Activated naive CD4-positive, alpha-beta T cell (primary cell): ENCODE measurements around the gene SH3RF3.
"Not testable (repeated sequence)": the region's sequence is repeated elsewhere in the genome, so short reads cannot be mapped to it uniquely, and the experiment has no call there.

Source experiments
- DNase-seq, 4 experiments: peaks; one replicate each; lab custom pipeline; 2025; lab: John Stamatoyannopoulos, UW

SH3RF3 gene

DNA sequence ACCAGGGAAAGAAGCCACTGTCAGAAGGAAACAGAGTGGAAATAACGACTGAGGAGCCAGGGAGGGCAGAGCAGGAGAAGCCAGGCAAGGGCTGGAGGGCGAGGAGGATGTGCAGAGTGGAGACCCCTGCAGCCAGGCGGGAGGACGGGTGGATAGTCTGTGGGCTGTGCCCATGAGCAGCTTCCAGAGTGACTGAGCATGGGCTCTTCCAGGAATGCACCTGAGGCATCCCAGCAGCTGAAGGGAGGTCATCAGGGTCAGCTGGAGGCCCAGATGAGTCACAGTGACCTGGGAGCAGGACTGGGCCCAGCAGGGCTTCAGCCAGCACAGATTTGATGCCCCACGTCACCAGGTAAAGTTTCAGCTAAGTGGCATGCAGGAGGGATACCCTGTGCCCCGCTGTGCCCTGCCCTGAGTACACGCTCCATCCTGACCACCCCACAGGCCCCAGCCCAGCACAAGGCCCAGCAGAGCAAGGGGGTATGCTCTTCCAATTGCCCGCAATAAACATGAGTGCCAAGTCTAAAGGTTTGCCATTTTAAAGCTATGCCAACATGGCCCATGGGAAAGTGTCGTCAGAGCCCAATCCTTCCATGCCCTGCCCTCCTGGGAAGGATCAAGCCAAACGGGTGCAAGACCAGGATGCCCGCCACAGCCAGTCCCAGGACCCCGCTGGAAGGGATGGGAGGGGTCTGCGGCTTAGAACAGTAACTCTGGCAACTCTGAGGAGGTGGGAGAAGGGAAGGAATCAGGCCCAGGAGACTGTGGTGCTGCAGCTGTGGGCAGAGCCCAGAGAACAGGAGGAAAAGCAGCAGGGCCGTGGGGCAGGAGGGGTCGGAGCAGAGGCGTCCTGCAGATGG lies 399.1 kb downstream of the SH3RF3 start:
- no peak for DNase-seq

DNA sequence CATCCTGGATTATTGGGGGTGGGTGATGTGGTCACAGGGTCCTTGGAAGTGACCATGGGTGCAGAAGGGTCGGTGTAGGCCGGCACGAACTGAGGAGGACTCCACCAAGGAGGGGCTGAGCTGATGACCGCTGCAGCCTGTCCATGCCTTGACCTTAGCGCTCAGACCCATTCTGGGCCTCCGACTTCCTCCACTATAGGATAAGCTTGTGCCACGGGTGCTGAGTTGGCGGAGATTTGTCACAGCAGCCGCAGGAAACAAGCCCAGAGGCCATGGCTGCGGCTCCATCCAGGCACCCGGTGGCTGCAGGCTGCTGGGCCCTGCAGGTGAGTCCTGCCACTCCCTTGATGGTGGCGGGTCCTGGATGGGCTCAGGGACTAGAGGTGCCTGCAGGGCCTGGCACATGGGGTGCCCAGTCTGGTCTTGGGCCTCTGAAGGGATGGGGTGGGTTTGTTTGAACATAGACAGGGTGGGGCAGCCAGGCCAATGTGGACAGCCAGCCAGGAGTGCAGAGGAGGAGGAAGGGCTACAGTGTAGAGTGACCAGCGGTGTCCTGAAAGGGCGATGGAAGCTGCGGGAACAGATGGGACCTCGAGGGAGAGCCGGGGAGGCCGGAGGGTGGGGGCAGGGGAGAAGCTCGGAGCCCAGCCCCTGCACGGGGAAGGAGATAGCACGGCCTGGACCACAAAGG lies 400.0 kb downstream of the SH3RF3 start:
- DNase-seq = no peak

DNA sequence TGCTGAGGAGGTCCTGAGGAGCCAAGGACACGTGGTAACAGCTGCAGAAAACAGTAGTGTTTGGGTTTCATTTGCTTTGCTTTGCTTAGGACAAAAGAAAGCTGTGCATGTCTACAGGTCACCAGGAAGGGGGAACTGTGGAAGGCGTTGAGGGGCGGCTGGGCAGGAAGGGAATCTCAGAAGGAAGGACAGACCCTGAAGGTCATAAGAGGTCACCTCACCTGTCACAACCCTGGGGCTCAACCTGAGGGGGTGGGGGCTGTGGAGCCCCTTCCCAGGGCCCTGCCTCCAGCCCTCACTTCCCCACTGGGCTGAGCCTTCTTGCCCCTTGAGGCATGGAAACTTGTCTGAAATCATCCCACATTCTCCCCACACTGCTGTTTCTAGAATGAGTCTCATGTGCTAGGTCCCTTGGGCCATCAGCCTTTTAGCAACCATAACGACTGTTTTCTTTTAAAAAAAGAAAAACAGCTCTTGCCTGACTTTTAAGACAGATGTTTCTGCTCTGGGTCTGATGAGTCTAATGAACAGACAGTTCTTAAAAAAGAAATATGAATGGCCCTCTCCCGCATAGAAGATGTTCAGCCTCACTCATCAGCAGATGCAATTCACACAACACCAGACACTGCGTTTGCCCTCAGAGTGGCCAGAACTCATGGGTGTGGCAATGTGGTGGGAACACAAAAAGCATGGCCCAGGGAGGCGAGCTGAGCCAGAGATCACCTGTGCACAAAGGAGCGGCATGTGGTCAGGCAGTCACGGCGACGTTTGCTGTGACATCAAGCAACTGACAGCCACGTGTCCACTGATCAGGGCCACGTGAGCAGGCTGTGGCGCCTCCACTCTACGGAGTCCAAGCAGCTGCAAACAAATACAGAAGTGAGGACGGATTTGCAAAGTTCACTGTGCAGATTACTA lies 400.8 kb downstream of the SH3RF3 start:
- no peak for DNase-seq

DNA sequence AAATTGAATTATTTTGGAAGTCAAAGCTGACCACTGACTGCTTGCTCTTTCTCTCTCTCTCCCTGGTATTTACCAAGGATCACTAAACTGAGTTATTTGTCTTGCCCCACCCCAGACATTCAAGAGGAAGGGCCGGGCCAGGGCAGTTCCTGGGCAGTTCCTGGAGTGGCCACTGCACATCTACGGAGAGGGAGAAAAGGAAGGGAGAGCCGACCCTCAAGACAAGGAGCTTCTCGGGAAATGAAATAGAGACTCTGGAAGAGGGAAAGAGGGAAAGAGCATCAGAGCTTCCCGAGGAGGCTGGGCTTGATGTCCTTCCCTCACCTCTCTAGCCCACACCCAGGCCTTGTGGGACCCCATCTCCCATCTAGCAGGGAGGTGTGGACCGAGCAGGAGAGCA lies 401.7 kb downstream of the SH3RF3 start:
- DNase-seq = no peak

DNA sequence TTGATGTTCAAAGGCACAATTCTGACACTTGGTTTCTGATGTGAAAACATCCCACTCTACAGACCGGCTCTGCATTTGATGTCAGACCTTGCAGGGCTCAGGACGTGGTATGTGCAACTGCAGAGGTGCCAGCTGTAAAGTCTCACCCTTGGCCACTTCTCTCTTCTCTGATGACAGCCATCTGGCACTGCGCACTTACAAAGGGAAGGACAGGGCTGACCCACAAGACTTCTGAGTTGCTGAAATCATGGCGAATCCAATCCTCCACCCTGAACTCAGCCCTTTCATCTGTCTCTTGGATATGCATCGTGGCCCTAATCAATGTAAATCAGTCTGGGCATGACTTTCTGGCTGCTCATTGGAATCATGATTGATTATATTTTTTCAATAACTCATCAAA lies 402.2 kb downstream of the SH3RF3 start:
- DNase-seq = no peak

DNA sequence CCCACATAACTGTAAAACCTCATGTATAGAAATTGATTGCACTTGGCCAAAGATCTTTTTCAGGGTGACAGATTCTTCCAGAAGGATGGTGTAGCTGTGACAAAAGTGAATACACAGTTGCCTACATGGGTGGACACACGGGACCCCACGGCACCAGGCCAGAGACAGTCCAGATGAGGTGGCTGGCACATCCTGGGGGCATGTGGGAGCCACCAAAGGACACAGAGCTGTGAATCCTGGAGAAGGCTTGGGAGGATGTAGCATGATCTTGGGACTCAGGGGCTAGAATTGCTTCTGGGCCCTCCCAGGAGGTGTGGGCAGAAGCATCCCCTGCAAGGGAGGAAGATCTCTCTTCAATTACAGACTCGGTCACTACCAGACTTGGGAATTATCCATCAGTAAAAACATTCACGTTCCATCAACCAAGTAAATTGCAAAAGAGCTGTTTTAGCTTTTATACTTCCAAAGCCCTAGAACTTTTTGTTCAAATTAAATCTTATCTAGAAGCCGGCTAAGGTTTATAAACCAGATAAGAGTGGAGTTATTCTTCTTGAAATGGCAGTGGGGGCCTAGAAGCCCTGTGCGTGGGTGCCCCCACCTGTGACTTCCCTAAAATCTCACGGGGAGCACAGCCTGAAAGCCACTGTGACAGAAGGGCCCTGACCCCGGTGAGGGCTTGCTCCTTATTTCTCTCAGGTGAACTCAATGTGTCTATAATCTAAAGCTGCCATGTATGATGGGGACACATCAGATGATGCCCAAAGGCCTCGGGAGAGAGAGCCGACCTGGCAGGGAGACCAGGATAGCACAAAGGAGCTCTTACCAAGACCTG lies 403.1 kb downstream of the SH3RF3 start:
- no peak for DNase-seq

DNA sequence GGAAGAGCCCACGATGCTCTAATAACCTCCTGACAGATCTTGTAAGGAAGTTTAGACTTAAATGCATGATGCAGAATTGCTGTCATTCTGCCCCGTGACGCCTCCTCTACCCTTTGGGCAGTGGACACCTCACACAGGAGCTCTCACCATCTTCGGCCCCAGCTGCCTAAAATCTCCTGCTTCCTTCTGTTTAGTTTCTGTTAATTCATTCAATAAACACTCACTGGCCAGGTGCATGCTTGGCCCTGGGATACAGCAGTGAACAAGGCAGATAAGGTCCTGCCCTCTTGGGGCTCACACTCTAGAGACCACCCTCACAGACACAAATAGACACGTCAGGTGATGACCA lies 403.7 kb downstream of the SH3RF3 start:
- DNase-seq = no peak

DNA sequence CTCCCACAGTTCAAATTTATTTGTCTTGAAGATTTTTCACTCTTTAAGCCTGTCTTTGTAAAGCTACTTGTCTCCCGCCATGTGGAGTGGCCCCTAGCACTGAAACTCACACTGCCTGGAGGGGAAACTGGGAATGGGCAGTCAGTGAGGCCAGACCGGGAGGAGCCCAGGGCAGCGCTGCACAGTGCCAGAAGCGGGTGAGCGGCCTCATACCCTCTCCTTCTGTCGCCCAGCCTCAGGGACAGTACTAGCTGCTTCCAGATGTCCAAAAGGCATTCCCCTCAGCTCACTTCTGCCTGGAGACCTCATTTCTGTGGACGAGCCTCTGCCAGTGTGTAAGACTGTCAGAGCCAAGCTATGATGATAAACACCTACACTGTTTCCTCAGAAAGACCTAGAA lies 404.8 kb downstream of the SH3RF3 start:
- no peak for DNase-seq

DNA sequence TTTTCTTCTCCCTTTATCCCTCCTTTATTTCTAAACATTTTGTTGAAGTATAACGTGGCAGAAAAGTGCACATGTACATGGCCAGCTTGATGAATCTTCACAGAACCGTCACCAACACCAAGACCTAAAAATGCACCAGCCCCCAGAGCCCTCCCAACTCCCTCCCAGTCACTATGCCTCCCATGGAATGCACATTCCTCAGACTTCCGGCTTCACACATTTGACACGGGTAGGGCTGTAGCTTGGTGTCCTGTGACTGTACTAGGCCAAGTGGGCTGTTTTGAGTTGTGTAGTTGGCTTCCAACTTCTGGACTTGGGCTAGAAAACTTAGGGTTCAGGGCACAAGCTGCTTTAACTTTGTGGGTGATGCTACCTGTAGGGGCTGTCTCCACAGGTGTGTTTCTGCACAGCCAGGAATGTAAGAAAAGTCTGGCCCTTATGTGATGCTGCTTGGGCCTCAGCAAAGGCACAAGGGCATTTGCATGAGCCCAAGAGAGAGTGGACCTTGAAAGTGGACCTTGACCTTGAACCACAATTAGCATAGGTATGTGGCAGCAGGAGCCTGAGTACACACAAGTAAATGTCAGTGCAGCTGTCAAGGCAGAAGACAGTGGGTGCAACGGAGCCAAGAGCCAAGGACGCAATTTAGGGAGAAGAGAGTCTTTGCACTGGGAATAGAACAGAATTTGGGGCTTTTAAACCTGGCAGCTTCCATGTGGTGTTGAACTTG lies 406.4 kb downstream of the SH3RF3 start:
- DNase-seq = no peak

DNA sequence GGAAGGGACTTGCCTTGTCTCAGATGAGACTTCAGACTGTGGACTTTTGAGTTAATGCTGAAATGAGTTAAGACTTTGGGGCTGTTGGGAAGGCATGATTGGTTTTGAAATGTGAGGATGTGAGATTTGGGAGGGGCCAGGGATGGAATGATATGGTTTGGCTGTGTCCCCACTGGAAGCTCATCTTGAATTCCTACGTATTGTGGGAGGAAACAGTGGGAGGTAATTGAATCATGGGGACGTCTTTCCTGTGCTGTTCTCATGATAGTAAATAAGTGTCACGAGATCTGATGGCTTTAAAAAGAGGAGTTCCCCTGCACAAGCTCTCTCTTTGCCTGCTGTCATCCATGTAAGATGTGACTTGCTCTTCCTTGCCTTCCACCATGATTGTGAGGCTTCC lies 407.6 kb downstream of the SH3RF3 start:
- not testable (repeated sequence) for DNase-seq

DNA sequence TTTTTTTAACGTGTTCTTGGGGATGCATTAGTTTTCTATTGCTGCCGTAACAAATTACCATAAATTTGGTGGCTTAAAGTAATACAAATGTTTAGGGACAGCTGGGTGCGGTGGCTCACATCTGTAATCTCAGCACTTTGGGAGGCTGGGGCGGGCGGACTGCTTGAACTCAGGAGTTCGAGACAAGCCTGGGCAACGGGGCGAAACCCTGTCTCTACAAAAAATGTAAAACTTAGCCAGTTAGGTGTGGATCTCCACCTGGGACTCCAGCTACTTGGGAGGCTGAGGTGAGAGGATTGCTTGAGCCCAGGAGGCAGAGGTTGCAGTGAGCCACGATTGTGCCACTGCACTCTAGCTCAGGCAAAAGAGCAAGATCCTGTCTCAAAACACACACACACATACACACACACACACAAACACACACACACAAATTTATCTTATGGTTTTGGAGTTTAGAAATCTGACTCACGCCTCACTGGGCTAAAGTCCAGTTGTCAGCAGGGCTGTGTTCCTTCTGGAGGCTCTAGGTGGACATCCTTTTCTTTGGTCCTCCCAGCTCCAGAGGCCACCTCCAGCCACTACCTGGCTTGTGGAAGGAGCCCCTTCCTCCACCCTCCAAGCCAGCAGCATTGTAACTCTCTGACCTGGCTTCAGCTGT lies 408.7 kb downstream of the SH3RF3 start:
- no peak for DNase-seq

DNA sequence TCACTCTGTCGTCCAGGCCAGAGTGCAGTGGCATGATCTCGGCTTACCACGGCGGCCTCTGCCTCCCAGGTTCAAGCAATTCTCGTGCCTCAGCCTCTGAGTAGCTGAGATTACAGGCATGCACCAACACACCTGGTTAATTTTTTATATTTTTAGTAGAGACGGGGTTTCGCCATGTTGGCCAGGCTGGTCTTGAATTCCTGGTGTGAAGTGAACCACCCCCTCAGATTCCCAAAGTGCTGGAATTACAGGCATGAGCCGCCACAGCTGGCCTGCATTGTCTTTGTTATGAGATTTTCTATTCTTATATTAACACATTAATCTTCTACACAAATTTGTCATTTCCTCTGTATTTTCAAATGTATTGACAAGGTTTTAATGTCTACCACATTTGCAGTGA lies 409.5 kb downstream of the SH3RF3 start:
- no peak for DNase-seq

DNA sequence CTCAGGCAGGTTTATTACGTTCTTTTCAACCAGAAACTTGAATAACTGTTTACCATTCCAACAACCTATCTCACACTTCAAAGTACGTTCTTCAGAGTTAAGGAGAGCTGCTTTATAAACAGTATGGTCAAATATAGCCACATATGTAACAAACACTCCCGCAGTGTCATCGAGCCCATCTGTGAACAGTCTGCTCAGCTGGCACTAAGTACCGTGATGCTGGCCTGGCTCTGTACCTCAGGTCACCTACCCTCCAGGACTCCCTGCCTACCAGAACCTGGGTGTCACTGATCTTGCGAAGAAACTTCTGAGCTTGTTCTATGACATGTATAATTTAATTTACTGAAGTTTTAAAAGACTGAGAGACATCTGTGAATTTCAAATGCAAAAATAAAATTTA lies 413.4 kb downstream of the SH3RF3 start:
- DNase-seq = no peak

DNA sequence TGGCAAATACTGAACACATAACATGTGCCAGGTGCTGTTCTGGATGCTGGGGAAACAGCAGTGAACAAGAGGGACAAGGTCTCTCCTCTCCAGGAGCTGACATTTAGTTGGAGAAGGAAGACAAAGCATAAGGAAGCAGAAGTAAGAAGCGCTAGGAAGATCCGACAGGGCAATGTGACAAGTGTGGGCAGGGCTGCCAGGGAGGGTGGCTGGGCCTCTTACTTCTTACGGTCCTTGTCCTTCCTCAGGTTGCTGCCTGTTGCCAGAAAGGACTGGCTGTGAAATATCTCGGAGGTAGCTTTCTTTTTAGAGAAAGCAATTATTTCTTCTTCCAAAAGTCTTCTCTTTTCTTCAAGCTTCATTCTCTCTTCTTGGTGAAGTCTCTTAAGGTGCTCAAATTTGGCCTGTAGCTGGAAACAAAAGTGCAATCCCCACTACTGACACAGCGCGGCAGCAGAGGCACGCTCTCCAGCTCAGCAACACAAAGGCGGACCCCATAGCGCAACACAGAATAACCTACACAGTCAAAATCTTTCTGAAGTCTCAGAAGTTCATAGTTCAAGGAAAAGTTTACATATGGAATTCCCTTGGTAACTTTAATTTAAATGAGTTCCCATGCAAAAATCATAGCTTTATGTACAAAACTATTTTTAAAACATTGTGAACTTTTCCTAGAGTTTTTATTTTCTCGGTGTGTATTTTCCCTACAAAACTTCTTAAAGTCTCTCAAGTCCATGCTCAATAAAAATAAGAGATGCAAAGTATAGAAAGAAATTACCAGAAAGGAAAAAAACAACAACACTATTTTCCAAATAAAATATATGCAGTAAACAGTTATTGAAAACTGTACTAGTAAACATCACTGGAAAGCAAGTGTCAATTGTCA lies 417.1 kb downstream of the SH3RF3 start:
- peak; percentile 8 to 57 (median 19) for DNase-seq

DNA sequence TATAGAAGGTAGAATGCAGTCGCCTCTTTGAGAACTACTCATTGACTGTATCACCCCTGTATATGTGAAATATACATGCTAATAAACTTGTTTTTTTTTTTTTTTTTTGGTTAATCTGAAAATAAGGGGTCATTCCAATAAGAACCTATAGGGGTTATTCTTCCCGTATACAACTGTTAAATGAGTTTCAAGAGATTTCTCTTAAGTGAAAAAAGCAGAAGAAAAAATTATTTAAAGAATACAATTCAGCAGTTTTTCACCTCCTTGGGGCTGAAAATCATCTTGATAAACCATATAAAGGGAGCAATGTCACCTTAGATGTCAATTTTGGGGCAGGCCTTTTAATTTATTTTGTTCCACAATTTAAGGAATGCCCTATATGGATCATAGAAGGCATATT lies 418.3 kb downstream of the SH3RF3 start:
- DNase-seq = no peak

DNA sequence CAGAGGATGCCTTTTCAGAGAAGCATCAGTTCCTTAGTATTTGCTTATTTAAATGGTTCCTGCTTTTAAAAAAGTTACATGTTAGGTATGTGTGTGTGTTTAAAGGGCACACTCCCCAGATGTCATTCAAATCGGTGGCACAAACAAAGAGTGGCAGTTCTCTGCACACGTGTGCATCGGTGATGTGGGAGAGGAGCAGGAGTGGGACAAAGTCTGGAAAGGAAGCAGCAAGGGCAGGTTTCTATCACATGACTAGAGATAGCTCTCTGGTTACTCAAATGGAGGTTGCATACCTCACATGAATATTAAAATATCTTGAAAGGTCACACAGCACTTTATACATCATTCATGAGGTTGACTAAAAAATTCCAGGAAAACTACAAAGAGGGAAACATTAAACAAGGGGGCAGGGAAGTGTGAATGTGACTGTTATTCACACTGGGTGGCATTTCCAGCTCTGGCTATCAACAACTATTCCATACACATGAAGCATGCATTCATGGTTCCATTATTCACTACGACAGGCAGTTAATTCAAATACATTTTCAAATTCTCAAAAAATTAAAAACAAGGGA lies 420.1 kb downstream of the SH3RF3 start:
- no peak for DNase-seq
